NT2/D1 (cell line): ENCODE measurements around the gene MACIR.

ENCODE experiments used
- DNase-seq: peaks from one replicate; pipeline ENCODE4 v3.0.0-alpha.2; 2011; ENCODE audit warnings: low read depth, low spot score
- H3K27me3 ChIP-seq: 2 replicates; pipeline ENCODE4 v1.6.0; 2011; ENCODE audit warnings: mild to moderate bottlenecking; ENCODE audit not compliant: insufficient read length, insufficient read depth
- H3K36me3 ChIP-seq: 2 replicates; pipeline ENCODE4 v1.6.1; 2011; ENCODE audit warnings: mild to moderate bottlenecking, low read length, mixed read lengths; ENCODE audit not compliant: insufficient read depth, insufficient read length
- H3K4me1 ChIP-seq: 2 replicates; pipeline ENCODE4 v1.5.1; 2011; ENCODE audit not compliant: insufficient read depth, insufficient read length
- H3K4me3 ChIP-seq: 2 replicates; pipeline ENCODE4 v1.5.1; 2011; ENCODE audit warnings: low read depth; ENCODE audit not compliant: insufficient read length
- H3K9ac ChIP-seq: 2 replicates; pipeline ENCODE4 v1.6.0; 2011; ENCODE audit warnings: low read depth; ENCODE audit not compliant: insufficient read length
- H3K9me3 ChIP-seq: 2 replicates; pipeline ENCODE4 v1.5.1; 2011; ENCODE audit warnings: mild to moderate bottlenecking, low read length; ENCODE audit not compliant: insufficient read depth
- SUZ12 ChIP-seq: IDR thresholded peaks from 2 replicates; pipeline ENCODE4 v1.6.1; 2011; ENCODE audit not compliant: insufficient read length, insufficient read depth; ENCODE audit errors: extremely low read depth
- YY1 ChIP-seq: IDR thresholded peaks from 2 replicates; pipeline ENCODE4 v1.6.1; 2011; ENCODE audit not compliant: insufficient read length, insufficient read depth
- ZNF274 ChIP-seq: IDR thresholded peaks from 2 replicates; pipeline ENCODE4 v1.6.1; 2011; ENCODE audit warnings: mild to moderate bottlenecking, low read depth, low read length

The MACIR gene

GRCh38 chr5:103260951-103261350, 2.4 kb downstream of the MACIR start:
- no peak for DNase-seq
- no peak for TF ChIP-seq ZNF274
- Histone ChIP-seq H3K27me3 (no peaks in the 10 kb centered on the region), H3K9ac (no peak overlapping the region), H3K4me3 (no peak overlapping the region), H3K36me3 (no peaks in the 10 kb centered on the region), H3K9me3 (no peaks in the 10 kb centered on the region), H3K4me1 (no peaks in the 10 kb centered on the region)

DNA sequence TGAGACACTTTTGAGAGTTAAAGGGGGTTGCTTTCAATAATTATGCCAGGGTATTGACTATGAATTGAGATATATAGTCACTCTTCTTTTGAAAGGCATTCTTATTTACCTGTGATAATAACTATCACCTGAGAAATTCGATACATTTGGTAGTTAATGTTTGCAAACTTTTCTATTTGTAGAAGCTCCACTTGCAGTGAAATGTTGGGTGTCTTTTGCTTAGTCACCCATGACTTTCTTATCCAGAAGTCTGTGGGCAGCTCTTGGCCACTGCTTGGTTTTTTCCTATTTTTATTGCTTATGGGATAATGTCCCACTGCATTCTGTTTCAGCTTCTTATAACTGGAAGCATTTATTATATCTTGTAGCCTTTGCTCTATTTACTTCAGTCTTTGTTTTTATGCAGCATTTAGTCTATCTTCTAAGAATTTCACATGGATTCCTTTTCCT, 3.9 kb downstream of the MACIR start:
- Histone ChIP-seq H3K4me3 (no peak overlapping the region), H3K9ac (no peak overlapping the region), H3K36me3 (no peaks in the 10 kb centered on the region), H3K4me1 (no peaks in the 10 kb centered on the region), H3K9me3 (no peaks in the 10 kb centered on the region), H3K27me3 (no peaks in the 10 kb centered on the region)
- no peak for DNase-seq
- TF ChIP-seq ZNF274 (no peak), YY1 (no peak), SUZ12 (no peak)

GRCh38 chr5:103263054-103263453, 4.5 kb downstream of the MACIR start:
- Histone ChIP-seq H3K4me3 (no peak overlapping the region), H3K36me3 (peaks cover under 1% of the 10 kb centered on the region), H3K27me3 (no peaks in the 10 kb centered on the region), H3K9me3 (no peaks in the 10 kb centered on the region), H3K4me1 (no peaks in the 10 kb centered on the region), H3K9ac (no peak overlapping the region)
- TF ChIP-seq YY1 (no peak), ZNF274 (no peak), SUZ12 (no peak)
- no peak for DNase-seq

GRCh38 chr5:103264508-103264907, 5.9 kb downstream of the MACIR start:
- H3K4me1 ChIP-seq = no peaks in the 10 kb centered on the region
- no peaks in the 10 kb centered on the region for H3K9me3 ChIP-seq
- no peak overlapping the region for H3K9ac ChIP-seq
- DNase-seq = no peak
- no peaks in the 10 kb centered on the region for H3K27me3 ChIP-seq
- peaks cover 3% of the 10 kb centered on the region for H3K36me3 ChIP-seq
- TF ChIP-seq ZNF274 = no peak
- TF ChIP-seq YY1 = no peak
- TF ChIP-seq SUZ12 = no peak
- H3K4me3 ChIP-seq = no peak overlapping the region

DNA sequence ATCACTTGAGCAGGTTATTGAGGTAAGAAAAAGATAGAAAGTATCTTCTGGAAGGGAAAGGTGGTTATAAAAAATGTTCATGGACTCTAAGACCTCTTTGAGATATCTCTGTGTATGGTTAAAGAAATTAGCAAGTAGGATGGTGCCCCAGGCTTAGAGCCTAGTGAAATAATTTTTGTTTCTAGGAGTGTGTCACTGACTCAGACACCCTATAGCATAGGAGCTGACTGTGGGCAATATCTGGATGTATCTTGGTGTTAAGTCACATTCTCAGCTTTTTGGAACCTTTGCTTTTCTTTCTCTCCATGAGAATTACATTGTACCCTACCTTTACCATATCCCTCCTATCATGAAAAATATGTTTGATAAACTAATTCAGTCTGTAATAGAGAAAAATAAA, 12.0 kb downstream of the MACIR start:
- no peaks in the 10 kb centered on the region for H3K9me3 ChIP-seq
- H3K4me1 ChIP-seq = no peaks in the 10 kb centered on the region
- no peak overlapping the region for H3K9ac ChIP-seq
- DNase-seq = no peak
- peaks cover 5% of the 10 kb centered on the region for H3K36me3 ChIP-seq
- TF ChIP-seq YY1 (no peak), SUZ12 (no peak)
- H3K4me3 ChIP-seq = no peak overlapping the region
- H3K27me3 ChIP-seq = no peaks in the 10 kb centered on the region

GRCh38 chr5:103271570-103272289, 13.2 kb downstream of the MACIR start:
- TF ChIP-seq ZNF274 (no peak), YY1 (no peak), SUZ12 (no peak)
- H3K4me3 ChIP-seq = no peak overlapping the region
- no peaks in the 10 kb centered on the region for H3K4me1 ChIP-seq
- DNase-seq = no peak
- H3K9me3 ChIP-seq = no peaks in the 10 kb centered on the region
- no peak overlapping the region for H3K9ac ChIP-seq
- no peaks in the 10 kb centered on the region for H3K27me3 ChIP-seq
- H3K36me3 ChIP-seq = peaks cover 17% of the 10 kb centered on the region

DNA sequence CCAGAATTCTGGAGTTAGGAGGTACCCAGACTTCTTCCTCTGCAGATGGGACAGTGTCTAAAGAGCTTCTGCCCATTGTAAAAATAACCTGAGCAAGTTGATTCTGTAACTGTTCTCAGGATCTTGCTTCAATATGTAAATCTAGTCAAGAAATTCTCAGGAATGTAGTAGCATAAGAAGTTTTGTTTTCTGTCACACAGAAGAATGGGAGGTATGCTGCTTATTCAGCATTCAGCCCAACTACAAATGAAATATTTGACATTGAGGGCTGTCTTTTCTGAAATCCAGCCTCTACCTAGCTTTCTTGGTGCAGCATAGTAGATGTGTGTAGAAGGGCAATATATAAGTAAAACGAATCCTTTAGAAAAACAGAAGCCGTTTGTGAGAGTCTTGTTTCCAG, 13.8 kb downstream of the MACIR start:
- Histone ChIP-seq H3K36me3 (peaks cover 22% of the 10 kb centered on the region), H3K9ac (no peak overlapping the region), H3K4me1 (no peaks in the 10 kb centered on the region), H3K27me3 (no peaks in the 10 kb centered on the region), H3K9me3 (no peaks in the 10 kb centered on the region), H3K4me3 (no peak overlapping the region)
- TF ChIP-seq SUZ12 (no peak), YY1 (no peak), ZNF274 (no peak)
- DNase-seq = no peak

- H3K4me3 ChIP-seq = no peak overlapping the region
- H3K36me3 ChIP-seq = peaks cover 19% of the 10 kb centered on the region
- TF ChIP-seq ZNF274 (no peak), YY1 (no peak), SUZ12 (no peak)
- no peaks in the 10 kb centered on the region for H3K9me3 ChIP-seq
- no peaks in the 10 kb centered on the region for H3K27me3 ChIP-seq
- H3K4me1 ChIP-seq = no peaks in the 10 kb centered on the region
- H3K9ac ChIP-seq = no peak overlapping the region
- DNase-seq = no peak
These were observed 15.4 kb downstream of the MACIR start for GRCh38 chr5:103273952-103274351.
